COLO829 (cell line): Measurements from ENCODE around the gene AGL.
"Not testable (repeated sequence)": the region's sequence is repeated elsewhere in the genome, so short reads cannot be mapped to it uniquely, and the experiment has no call there.

Experiments used
- DNase-seq: peaks from one replicate; pipeline ENCODE4 v3.0.0; 2012; ENCODE audit warnings: low spot score

Gene AGL

GRCh38 chr1:99851850-99852454 lies 1.8 kb downstream of the AGL start:
- no peak for DNase-seq

- no peak for DNase-seq
Measured at GRCh38 chr1:99852648-99853047, 2.5 kb downstream of the AGL start.

GRCh38 chr1:99855914-99856450 lies 5.8 kb downstream of the AGL start:
- DNase-seq = no peak

- DNase-seq = not testable (repeated sequence)
Measured at GRCh38 chr1:99857041-99857440, 6.9 kb downstream of the AGL start.

- DNase-seq = no peak
Measured at GRCh38 chr1:99858286-99858685, 8.1 kb downstream of the AGL start.

- DNase-seq = no peak
Measured at GRCh38 chr1:99858881-99859280, 8.7 kb downstream of the AGL start.

GRCh38 chr1:99860703-99861102 lies 10.5 kb downstream of the AGL start:
- DNase-seq = no peak

- DNase-seq = no peak
Measured at GRCh38 chr1:99867682-99868081, 17.5 kb downstream of the AGL start.

GRCh38 chr1:99869304-99869703 lies 19.1 kb downstream of the AGL start:
- DNase-seq = no peak

GRCh38 chr1:99869723-99870122 lies 19.6 kb downstream of the AGL start:
- DNase-seq = no peak

GRCh38 chr1:99872063-99872462 lies 21.9 kb downstream of the AGL start:
- no peak for DNase-seq

GRCh38 chr1:99877568-99877967 lies 27.4 kb downstream of the AGL start:
- DNase-seq = no peak

GRCh38 chr1:99886179-99886578 lies 36.0 kb downstream of the AGL start:
- no peak for DNase-seq

- DNase-seq = no peak
Measured at GRCh38 chr1:99886841-99887240, 36.7 kb downstream of the AGL start.

- no peak for DNase-seq
Measured at GRCh38 chr1:99887890-99888289, 37.7 kb downstream of the AGL start.

- DNase-seq = no peak
Measured at GRCh38 chr1:99891997-99892396, 41.8 kb downstream of the AGL start.

GRCh38 chr1:99903278-99903677 lies 53.1 kb downstream of the AGL start:
- DNase-seq = not testable (repeated sequence)

- DNase-seq = no peak
Measured at GRCh38 chr1:99906535-99906934, 56.4 kb downstream of the AGL start.

GRCh38 chr1:99917214-99917613 lies 67.1 kb downstream of the AGL start:
- no peak for DNase-seq

- DNase-seq = no peak
Measured at GRCh38 chr1:99919220-99919619, 69.1 kb downstream of the AGL start.

GRCh38 chr1:99934801-99935200 lies 84.6 kb downstream of the AGL start:
- DNase-seq = no peak

- DNase-seq = no peak
Measured at GRCh38 chr1:99935534-99935933, 85.4 kb downstream of the AGL start.

- no peak for DNase-seq
Measured at GRCh38 chr1:99936071-99936470, 85.9 kb downstream of the AGL start.

GRCh38 chr1:99942723-99943122 lies 92.6 kb downstream of the AGL start:
- no peak for DNase-seq
